HG02610 (cell line): ENCODE measurements around the gene MIS12.

ENCODE experiments used
- ATAC-seq: cut with Tn5 transposase; IDR thresholded peaks from one replicate; pipeline ENCODE4 v1.9.1; 2021; ENCODE audit warnings: mild to moderate bottlenecking, moderate library complexity; ENCODE audit not compliant: unreplicated experiment

Gene MIS12

DNA sequence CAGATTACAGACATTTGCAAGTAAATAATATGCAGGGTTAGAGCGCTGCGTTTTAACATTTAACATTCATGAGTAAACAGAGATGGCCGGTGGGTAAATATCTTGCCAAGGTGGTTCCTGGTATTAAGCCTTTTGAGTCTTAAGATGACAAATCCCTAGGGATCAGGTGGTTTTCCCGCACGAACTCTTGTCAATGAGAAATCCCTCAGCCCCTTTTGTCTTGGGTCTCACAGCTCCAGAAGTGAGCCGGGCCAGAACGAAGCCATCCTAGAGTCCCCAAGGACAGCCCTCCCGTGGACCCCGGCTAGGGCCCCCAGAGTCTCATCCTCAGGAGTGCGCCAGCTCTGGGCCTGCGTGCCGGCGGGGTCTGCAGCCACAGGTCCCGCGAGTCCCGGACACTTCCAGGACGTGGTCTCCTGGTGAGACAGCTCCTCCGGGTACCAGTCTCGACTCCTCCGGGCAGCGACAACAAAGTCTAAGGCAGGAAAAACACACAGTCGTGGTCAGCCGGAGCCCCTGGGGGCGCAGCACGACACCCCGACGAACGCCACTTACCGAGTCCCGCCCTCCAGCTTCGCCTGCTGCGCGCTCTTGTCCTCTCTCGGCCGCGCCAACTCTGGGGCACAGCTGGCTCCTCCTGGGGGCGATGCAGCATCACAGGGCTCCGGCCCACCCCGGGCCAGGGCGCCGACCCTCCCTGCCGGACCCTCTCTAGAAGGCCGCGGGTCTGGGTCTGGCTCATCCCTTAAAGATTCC lies 13.3 kb downstream of the MIS12 start:
- ATAC-seq: no peak

DNA sequence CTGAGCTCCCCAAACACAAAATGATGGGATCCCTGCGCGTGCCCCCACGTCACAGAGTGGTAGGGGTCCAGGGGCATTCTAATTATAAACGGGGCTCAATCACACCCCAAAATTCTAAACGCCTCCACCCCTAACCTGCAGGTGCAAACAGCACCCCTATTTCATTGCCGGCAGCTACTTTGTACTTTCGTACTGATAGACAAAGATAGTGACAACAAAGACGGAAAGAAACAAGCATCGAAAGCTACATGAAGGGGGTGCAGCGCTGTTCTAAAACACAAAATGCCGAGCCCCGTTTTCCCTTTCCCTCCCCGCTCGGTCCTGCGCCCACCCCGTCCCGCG lies 13.9 kb downstream of the MIS12 start:
- ATAC-seq: no peak

- ATAC-seq: peak; percentile 56
Measured at GRCh38 chr17:5500589-5501391, 14.4 kb downstream of the MIS12 start.

DNA sequence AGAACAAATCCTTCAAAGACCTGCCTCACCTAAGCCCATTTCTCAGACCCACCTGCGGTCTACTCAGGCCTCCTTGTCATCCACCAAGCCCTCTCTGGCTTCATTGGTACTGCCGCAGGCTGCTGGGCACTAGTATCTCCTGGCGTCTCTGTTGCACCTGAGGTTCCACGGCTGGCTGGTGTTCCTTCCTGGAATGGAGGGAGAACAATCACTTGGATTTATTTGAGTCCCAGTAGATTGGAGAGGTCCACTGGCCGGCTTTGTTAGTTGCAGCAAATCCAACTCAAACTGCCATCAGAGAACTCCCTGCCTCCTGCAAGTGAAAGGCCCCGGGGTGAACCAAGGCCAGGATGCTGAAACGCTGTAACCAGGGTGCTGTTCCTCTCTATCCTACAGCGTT lies 15.3 kb downstream of the MIS12 start:
- ATAC-seq: no peak

GRCh38 chr17:5502552-5502951 lies 16.2 kb downstream of the MIS12 start:
- ATAC-seq: no peak

GRCh38 chr17:5506307-5506706 lies 19.9 kb downstream of the MIS12 start:
- ATAC-seq: no peak

DNA sequence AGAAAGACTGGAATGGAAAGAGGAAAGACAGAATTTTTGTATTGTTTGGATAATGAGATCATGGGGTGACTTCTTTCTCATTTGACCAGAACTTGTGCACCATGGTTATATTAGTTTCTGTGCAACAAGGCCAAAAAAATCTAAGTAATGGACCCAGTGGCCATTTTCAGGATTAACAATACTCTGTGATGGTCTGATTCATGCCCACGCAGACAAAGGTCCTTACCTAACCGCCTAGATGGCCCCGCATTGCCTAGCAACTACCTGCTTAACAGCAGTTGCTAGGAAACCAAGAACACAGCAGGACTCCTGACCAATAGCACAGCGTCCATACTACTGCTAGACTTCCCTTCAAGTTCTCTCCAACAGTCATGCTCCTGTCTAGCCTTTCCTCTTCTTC lies 22.4 kb downstream of the MIS12 start:
- no peak for ATAC-seq

- ATAC-seq: no peak
Measured at GRCh38 chr17:5509482-5509881, 23.1 kb downstream of the MIS12 start.

GRCh38 chr17:5510771-5511170 lies 24.4 kb downstream of the MIS12 start:
- no peak for ATAC-seq

DNA sequence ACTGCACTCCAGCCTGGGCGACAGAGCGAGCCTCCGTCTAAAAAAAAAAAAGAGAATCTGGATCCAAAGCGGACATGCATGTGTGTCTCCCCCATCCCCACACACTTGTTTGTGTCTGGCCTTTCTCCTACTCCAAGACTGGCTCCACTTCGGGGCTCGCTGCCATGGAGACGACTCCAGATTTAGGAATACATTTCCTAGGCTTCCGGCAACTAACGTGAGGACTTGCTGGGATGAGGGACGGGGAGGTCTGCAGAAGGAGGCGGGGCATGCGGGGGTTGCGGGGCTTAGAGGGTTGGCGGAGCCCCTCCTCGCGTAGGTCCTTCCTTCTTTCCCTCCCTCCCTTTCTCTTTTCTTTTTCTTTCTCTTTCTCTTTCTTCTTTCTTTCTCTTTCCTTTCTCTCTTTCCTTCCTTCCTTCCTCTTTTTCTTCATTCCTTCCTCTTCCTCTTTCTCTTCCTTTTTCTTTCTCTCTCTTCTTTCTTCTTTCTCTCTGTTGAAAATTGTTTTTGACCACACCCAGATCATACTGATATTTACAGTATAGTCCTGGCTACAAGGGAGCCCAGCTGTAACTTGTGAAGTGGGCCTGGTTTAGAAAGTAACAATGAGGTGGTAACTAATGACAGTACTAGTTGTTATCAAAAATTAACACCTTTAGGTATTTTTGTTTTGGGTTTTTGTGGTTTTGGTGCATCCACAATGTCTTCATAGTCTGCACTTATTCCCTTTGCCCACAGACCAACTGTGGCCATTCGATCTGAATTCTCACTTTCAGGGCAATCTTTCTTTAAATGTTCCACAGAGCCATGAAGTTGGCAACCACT lies 25.2 kb downstream of the MIS12 start:
- ATAC-seq: no peak

GRCh38 chr17:5513628-5514027 lies 27.3 kb downstream of the MIS12 start:
- no peak for ATAC-seq

DNA sequence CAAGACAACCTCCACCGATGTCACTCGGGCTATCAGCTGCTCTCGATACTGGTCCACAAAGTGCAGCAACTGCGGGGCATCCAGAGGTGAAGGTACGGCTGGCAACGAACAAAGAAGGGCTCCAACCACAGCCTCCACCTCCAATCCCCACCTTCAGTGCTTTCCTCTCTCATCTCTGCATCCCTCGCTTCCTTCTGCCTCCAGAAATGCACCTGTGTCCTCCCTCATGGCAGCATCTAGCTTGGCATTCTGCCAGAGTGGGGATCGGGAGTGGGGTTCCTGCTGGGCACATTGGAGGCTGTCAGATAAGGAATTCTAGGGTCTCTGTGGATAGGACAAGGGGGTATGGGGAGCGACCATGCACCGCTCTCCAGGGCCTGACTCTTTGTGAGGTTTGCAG lies 28.6 kb downstream of the MIS12 start:
- ATAC-seq: no peak

- ATAC-seq: no peak
Measured at GRCh38 chr17:5516060-5516792, 29.9 kb downstream of the MIS12 start.

- no peak for ATAC-seq
Measured at GRCh38 chr17:5522476-5522875, 36.1 kb downstream of the MIS12 start.

- ATAC-seq: no peak
Measured at GRCh38 chr17:5523249-5523648, 36.9 kb downstream of the MIS12 start.

GRCh38 chr17:5526821-5527598 lies 40.6 kb downstream of the MIS12 start:
- ATAC-seq: no peak

GRCh38 chr17:5527601-5528250 lies 41.4 kb downstream of the MIS12 start:
- no peak for ATAC-seq

DNA sequence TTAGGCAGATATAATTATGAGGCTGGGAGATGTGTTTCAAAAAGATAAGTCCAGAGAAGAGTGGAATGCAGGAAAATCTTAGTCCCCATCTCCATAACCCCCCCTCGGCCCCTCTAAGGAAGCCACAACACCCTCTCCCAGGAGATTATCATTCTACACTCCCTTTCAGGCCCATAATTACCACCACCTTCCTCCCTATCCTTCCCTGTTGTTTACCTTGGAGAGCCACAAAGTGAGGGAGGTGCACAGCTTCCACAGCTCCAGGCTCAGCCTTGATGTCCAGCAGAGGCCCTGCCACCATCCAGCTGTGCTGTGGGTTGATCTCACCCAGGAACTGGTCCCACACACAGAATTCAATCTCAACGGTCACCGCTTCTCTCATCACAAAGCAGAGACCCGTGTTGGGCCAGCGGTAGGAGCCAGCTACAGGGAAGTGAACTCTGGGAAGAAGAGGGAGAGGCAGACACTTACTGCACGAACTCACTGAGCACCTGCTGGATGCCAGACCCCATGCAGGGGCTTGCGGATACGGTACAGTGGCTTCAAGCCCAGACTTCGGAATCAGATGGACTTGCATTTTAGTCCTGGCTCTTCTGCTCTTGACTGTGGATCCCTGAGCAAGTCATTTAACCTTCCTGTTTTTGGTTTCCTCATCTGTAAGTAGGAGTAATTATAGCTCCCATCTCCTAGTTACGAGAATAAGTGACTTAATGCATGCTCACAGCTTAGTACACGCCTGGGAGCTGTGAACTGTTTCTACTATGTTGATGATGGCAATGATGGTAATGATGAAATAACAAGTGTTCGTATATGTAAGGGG lies 44.1 kb downstream of the MIS12 start:
- ATAC-seq: no peak

DNA sequence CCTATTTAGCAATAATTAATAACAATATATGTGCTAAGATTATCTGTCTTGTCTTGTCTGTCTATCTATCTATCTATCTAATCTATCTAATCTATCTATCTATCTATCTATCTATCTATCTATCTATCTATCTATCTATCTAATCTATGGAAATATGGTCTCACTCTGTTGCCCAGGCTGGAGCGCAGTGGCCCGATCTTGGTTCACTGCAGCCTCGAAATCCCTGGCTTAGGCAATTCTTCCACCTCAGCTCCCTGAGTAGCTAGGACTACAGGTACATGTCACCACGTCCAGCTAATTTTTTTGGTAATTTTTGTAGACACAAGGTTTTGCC lies 44.7 kb downstream of the MIS12 start:
- ATAC-seq: no peak
